Fibroblast of lung (primary cell): ENCODE data around the gene TPR.
"Not testable (repeated sequence)": the region's sequence is repeated elsewhere in the genome, so short reads cannot be mapped to it uniquely, and the experiment has no call there.

Experiments used
- EZH2 ChIP-seq: IDR thresholded peaks from 2 replicates; pipeline ENCODE4 v1.5.1; 2012; ENCODE audit warnings: low read length, control low read depth, mild to moderate bottlenecking; ENCODE audit errors: missing control alignments
- TF ChIP-seq, protein P1 (sequence below), 2 donors: IDR thresholded peaks in 1 of 2; conservative IDR thresholded peaks in 1 of 2; 1 replicate in 1 of 2; 2 replicates in 1 of 2; pipeline ENCODE4 v1.5.1; 2011 to 2012; ENCODE audit warnings: low read length in 2 of 2, control low read depth in 1 of 2, inconsistent platforms in 1 of 2, low read depth in 1 of 2, mild to moderate bottlenecking in 1 of 2

DNA sequence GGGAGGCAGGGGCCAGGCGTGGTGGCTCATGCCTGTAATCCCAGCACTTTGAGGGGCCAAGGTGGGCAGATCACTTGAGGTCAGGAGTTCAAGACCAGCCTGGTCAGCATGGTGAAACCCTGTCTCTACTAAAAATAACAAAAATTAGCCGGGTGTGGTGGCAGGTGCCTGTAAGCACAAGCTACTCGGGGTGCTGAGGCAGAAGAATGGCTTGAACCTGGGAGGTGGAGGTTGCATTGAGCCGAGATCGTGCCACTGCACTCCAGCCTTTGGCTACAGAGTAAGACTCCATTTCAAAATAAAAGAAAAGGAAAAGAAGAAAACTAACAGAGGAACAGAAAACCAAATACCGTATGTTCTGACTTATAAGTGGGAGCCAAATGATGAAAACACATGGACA is 17.7 kb upstream of the TPR start:
- TF ChIP-seq, protein P1, sequence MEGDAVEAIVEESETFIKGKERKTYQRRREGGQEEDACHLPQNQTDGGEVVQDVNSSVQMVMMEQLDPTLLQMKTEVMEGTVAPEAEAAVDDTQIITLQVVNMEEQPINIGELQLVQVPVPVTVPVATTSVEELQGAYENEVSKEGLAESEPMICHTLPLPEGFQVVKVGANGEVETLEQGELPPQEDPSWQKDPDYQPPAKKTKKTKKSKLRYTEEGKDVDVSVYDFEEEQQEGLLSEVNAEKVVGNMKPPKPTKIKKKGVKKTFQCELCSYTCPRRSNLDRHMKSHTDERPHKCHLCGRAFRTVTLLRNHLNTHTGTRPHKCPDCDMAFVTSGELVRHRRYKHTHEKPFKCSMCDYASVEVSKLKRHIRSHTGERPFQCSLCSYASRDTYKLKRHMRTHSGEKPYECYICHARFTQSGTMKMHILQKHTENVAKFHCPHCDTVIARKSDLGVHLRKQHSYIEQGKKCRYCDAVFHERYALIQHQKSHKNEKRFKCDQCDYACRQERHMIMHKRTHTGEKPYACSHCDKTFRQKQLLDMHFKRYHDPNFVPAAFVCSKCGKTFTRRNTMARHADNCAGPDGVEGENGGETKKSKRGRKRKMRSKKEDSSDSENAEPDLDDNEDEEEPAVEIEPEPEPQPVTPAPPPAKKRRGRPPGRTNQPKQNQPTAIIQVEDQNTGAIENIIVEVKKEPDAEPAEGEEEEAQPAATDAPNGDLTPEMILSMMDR (conservative IDR thresholded peaks at IDR 0.05 in 1 of 2, IDR thresholded peaks at IDR 0.05 in 1 of 2; ENCODE audit: low read depth in 1 of 2, low read length in 2 of 2) = not testable (repeated sequence)
- not testable (repeated sequence) for TF ChIP-seq EZH2
